Endothelial cell of umbilical vein (primary cell): Measurements from ENCODE around the gene SLC6A2. TPM values are rescaled to one million over a fixed set of nuclear protein-coding genes. Genes with fewer than 3 reads are reported as not detected.

ENCODE experiments used
- BruUV-seq: library from RNA; stranded (reverse); fragments of 400-500 nt; replicated peaks from 2 replicates; lab custom pipeline; 2021; lab: Mats Ljungman, UMichigan
- CTCF ChIA-PET: fragments of 300-600, 350-600 bp; sonication (Branson Sonifier 250); formaldehyde crosslinking; loops from one replicate; lab custom pipeline; 2021; ENCODE audit warnings: antibody characterized with exemption, inconsistent platforms; lab: Charles Lee
- POLR2A ChIA-PET: fragments of 300-600, 350-600 bp; sonication (Branson Sonifier 250); formaldehyde crosslinking; loops from one replicate; lab custom pipeline; 2021; ENCODE audit warnings: antibody characterized with exemption, inconsistent platforms; lab: Charles Lee
- DNase-seq: peaks from one replicate; pipeline ENCODE4 v3.0.0-alpha.2; 2011; ENCODE audit warnings: low read depth, low spot score
- FAIRE-seq: peaks from 2 replicates; lab custom pipeline; 2011; peaks lifted over from hg19 to GRCh38; lab: Jason Lieb, UNC
- H2AFZ ChIP-seq: 2 replicates; pipeline ENCODE4 v1.6.0; 2012; ENCODE audit warnings: low read depth, low read length, control low read depth, inconsistent platforms
- H3K27ac ChIP-seq: 2 replicates; pipeline ENCODE4 v1.5.1; 2011; ENCODE audit warnings: low read depth, mild to moderate bottlenecking, control low read depth, low read length, moderate library complexity; ENCODE audit not compliant: insufficient read depth
- H3K27me3 ChIP-seq, 2 experiments: 2 replicates each; pipeline versions ENCODE4 v1.6.0 to v1.6.1; 2011; ENCODE audit warnings: low read length in 2 of 2, mixed read lengths in 1 of 2; ENCODE audit not compliant: control insufficient read depth in 2 of 2, insufficient read depth in 2 of 2
- H3K36me3 ChIP-seq, 2 experiments: 2 replicates in 1 of 2; 3 replicates in 1 of 2; pipeline ENCODE4 v1.5.1; 2011; ENCODE audit warnings: low read length in 2 of 2, mild to moderate bottlenecking in 1 of 2, moderate library complexity in 1 of 2; ENCODE audit not compliant: control insufficient read depth in 2 of 2, insufficient read depth in 2 of 2; ENCODE audit errors: extremely low read depth in 1 of 2
- H3K4me1 ChIP-seq: 3 replicates; pipeline ENCODE4 v1.5.1; 2011; ENCODE audit warnings: mild to moderate bottlenecking, low read length; ENCODE audit not compliant: control insufficient read depth, insufficient read depth; ENCODE audit errors: extremely low read depth
- H3K4me2 ChIP-seq: 2 replicates; pipeline ENCODE4 v1.6.1; 2011; ENCODE audit warnings: low read length, control low read depth, mixed read lengths; ENCODE audit not compliant: insufficient read depth
- H3K4me3 ChIP-seq, 3 experiments: fragments of 200-600 bp in 1 of 3; sonication (generic), shearing (Covaris generic) in 1 of 3; replicated peaks in 1 of 3; 2 replicates each; pipeline ENCODE4 v1.5.1; 2011 to 2016; ENCODE audit warnings: control low read depth in 3 of 3, low read length in 3 of 3, mild to moderate bottlenecking in 2 of 3, inconsistent platforms in 1 of 3, low read depth in 1 of 3, moderate library complexity in 1 of 3; ENCODE audit not compliant: insufficient read depth in 1 of 3
- H3K79me2 ChIP-seq: 2 replicates; pipeline ENCODE4 v1.6.0; 2012; ENCODE audit warnings: low read length, inconsistent platforms; ENCODE audit not compliant: control insufficient read depth, insufficient read depth
- H3K9ac ChIP-seq: replicated peaks from 2 replicates; pipeline ENCODE3; 2011; ENCODE audit warnings: low read length, control low read depth; ENCODE audit not compliant: insufficient read depth; ENCODE audit errors: extremely low read depth
- H3K9me1 ChIP-seq: replicated peaks from 3 replicates; pipeline ENCODE4 v1.6.0; 2011; ENCODE audit warnings: mild to moderate bottlenecking, low read length; ENCODE audit not compliant: control insufficient read depth, insufficient read depth; ENCODE audit errors: extremely low read depth
- H3K9me3 ChIP-seq: replicated peaks from 2 replicates; pipeline ENCODE4 v1.5.1; 2012; ENCODE audit warnings: low read length, inconsistent platforms; ENCODE audit not compliant: control insufficient read depth, insufficient read depth
- H4K20me1 ChIP-seq: replicated peaks from 2 replicates; pipeline ENCODE3; 2011; ENCODE audit warnings: mild to moderate bottlenecking, low read length; ENCODE audit not compliant: control insufficient read depth, insufficient read depth; ENCODE audit errors: extremely low read depth
- EZH2 ChIP-seq: IDR thresholded peaks from 2 replicates; pipeline ENCODE4 v1.6.1; 2012; ENCODE audit warnings: borderline replicate concordance, low read depth, mild to moderate bottlenecking, moderate library complexity, low read length, inconsistent platforms; ENCODE audit not compliant: severe bottlenecking
- FOS ChIP-seq: IDR thresholded peaks from 2 replicates; pipeline ENCODE4 v1.6.1; 2011; ENCODE audit warnings: mild to moderate bottlenecking, low read length, moderate library complexity, borderline replicate concordance; ENCODE audit not compliant: insufficient read depth
- GATA2 ChIP-seq: IDR thresholded peaks from 2 replicates; pipeline ENCODE4 v1.7.0; 2011; ENCODE audit warnings: low read depth, mild to moderate bottlenecking, moderate library complexity, mixed read lengths, low read length; ENCODE audit not compliant: insufficient read length, insufficient read depth
- JUN ChIP-seq: IDR thresholded peaks from 2 replicates; pipeline ENCODE4 v1.6.1; 2011; ENCODE audit warnings: borderline replicate concordance, low read depth; ENCODE audit not compliant: insufficient read length, insufficient read depth
- MYC ChIP-seq: IDR thresholded peaks from one replicate; pipeline ENCODE4 v1.6.1; 2011; ENCODE audit warnings: mild to moderate bottlenecking, low read depth, low read length
- POLR2A ChIP-seq: IDR thresholded peaks from 2 replicates; pipeline ENCODE4 v1.6.1; 2012; ENCODE audit warnings: low read depth, mild to moderate bottlenecking, control low read depth, low read length
- POLR2AphosphoS5 ChIP-seq: IDR thresholded peaks from 2 replicates; pipeline ENCODE4 v1.6.1; 2012; ENCODE audit warnings: low read depth, mild to moderate bottlenecking, control low read depth, low read length, moderate library complexity; ENCODE audit not compliant: insufficient read depth
- dilution Hi-C: fragments of 300-500 bp; cut with MboI; formaldehyde crosslinking; loops from one replicate; pipeline ENCODE4 v1.15.0; 2019; ENCODE audit warnings: low sequenced_read_pairs; ENCODE audit not compliant: extremely low pct_ligation_motif_present
- intact Hi-C: fragments of 100-400 bp; cut with micrococcal nuclease; formaldehyde crosslinking; loops from one replicate; pipeline ENCODE4 v1.10.0; 2022
- polyA plus RNA-seq, 4 experiments: library from polyadenylated mRNA; depleted of rRNA in 3 of 4; stranded (reverse) in 3 of 4; unstranded in 1 of 4; fragments of >200 nt; gene quantifications; 2 replicates each; pipeline versions ENCODE4 v1.2.1 to v1.2.3, GENCODE V29; 2011 to 2012; ENCODE audit warnings: missing spikeins in 1 of 4
- total RNA-seq: library from RNA; stranded (reverse); gene quantifications from 2 replicates; pipeline ENCODE4 v1.2.3, GENCODE V29; 2021
- TF ChIP-seq, protein P1 (sequence below): IDR thresholded peaks from 2 replicates; pipeline ENCODE4 v1.6.1; 2011; ENCODE audit not compliant: insufficient read depth, insufficient read length
- TF ChIP-seq, protein P2 (sequence below), 2 donors: IDR thresholded peaks; 1 replicate in 1 of 2; 2 replicates in 1 of 2; pipeline ENCODE4 v1.5.1; 2011; ENCODE audit warnings: low read length in 2 of 2, mild to moderate bottlenecking in 2 of 2, moderate library complexity in 2 of 2, control low read depth in 1 of 2, inconsistent platforms in 1 of 2, low read depth in 1 of 2; ENCODE audit not compliant: insufficient read depth in 1 of 2; ENCODE audit errors: extremely low read depth in 1 of 2

The SLC6A2 gene
- total and polyA plus RNA-seq, 2 donors (not counting 3 experiments of a cell fraction or from before 2014, with no cell fraction given) = not detected

DNA sequence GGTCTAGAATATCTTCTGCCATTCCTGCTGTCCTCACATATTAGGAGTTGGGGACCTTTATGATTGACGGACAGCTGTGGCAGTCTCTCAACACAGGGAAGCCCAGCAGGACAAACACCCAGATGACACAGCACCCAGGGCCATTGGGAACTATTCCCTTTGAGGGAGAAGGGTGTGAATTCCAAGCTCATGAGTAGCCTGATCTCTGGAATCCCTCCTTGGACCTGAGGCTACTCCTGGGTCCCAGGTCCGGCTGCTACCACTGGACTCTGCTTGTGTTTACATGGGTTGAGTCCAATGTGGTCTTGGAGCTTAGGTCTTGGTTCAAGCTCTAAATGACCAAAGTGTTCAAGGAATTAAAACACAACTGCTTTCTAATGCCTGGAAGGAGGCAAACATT, 78.9 kb downstream of the SLC6A2 start:
- DNase-seq (no peak), FAIRE-seq (no peak)
- BruUV-seq = no TSS peak
- Histone ChIP-seq H3K36me3 (no peaks in the 10 kb centered on the region), H4K20me1 (no peaks in the 10 kb centered on the region), H3K27me3 (no peaks in the 10 kb centered on the region), H3K79me2 (no peaks in the 10 kb centered on the region), H3K9ac (no peak overlapping the region), H3K4me3 (no peak overlapping the region), H2AFZ (no peak overlapping the region), H3K4me2 (no peak overlapping the region), H3K9me1 (no peaks in the 10 kb centered on the region), H3K9me3 (no peaks in the 10 kb centered on the region), H3K27ac (no peak overlapping the region), H3K4me1 (no peaks in the 10 kb centered on the region)
- POLR2A ChIA-PET = no interaction called here
- intact Hi-C loops (no loop called here), dilution Hi-C loops (loop anchor here (25.0 kb wide), 1 partner anchor 103 kb away; the partner anchor contains the start of gene CES1)
- CTCF ChIA-PET = no interaction called here
- no peak for TF ChIP-seq POLR2A
- TF ChIP-seq MYC = no peak
- TF ChIP-seq, protein P1, sequence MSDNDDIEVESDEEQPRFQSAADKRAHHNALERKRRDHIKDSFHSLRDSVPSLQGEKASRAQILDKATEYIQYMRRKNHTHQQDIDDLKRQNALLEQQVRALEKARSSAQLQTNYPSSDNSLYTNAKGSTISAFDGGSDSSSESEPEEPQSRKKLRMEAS = no peak
- TF ChIP-seq FOS = no peak
- no peak for TF ChIP-seq POLR2AphosphoS5
- no peak for TF ChIP-seq EZH2
- TF ChIP-seq GATA2 = no peak
- TF ChIP-seq JUN = no peak
- TF ChIP-seq, protein P2, sequence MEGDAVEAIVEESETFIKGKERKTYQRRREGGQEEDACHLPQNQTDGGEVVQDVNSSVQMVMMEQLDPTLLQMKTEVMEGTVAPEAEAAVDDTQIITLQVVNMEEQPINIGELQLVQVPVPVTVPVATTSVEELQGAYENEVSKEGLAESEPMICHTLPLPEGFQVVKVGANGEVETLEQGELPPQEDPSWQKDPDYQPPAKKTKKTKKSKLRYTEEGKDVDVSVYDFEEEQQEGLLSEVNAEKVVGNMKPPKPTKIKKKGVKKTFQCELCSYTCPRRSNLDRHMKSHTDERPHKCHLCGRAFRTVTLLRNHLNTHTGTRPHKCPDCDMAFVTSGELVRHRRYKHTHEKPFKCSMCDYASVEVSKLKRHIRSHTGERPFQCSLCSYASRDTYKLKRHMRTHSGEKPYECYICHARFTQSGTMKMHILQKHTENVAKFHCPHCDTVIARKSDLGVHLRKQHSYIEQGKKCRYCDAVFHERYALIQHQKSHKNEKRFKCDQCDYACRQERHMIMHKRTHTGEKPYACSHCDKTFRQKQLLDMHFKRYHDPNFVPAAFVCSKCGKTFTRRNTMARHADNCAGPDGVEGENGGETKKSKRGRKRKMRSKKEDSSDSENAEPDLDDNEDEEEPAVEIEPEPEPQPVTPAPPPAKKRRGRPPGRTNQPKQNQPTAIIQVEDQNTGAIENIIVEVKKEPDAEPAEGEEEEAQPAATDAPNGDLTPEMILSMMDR (IDR thresholded peaks at IDR 0.05; ENCODE audit: extremely low read depth in 1 of 2, insufficient read depth in 1 of 2, low read depth in 1 of 2, low read length in 2 of 2) = no peak
